PC-3 (cell line): Measurements from ENCODE around the gene ELMOD1. TPM values are rescaled to one million over a fixed set of nuclear protein-coding genes. Genes with fewer than 3 reads are reported as not detected.

Experiments
- ATAC-seq: fragments of 200-7000 bp; cut with Tn5 transposase; 2 replicates; pipeline ENCODE4 v1.9.1; 2020; ENCODE audit warnings: mild to moderate bottlenecking, moderate library complexity
- Bru-seq: library from RNA; stranded (reverse); fragments of 400-500 nt; gene quantifications from one replicate; lab custom pipeline; 2021; lab: Mats Ljungman, UMichigan
- BruChase-seq, 2 experiments: library from RNA; stranded (reverse); fragments of 400-500 nt; gene quantifications; one replicate each; lab custom pipeline; 2021; lab: Mats Ljungman, UMichigan
- BruUV-seq: library from RNA; stranded (reverse); fragments of 400-500 nt; replicated peaks from 2 replicates; lab custom pipeline; 2021; lab: Mats Ljungman, UMichigan
- CTCF ChIA-PET: fragments of 300-600 bp; sonication (Branson Sonifier 250); formaldehyde crosslinking; loops from one replicate; lab custom pipeline; 2022; ENCODE audit warnings: antibody characterized with exemption; lab: Charles Lee
- POLR2A ChIA-PET: fragments of 300-600 bp; sonication (Branson Sonifier 250); formaldehyde crosslinking; loops from one replicate; lab custom pipeline; 2022; ENCODE audit warnings: antibody characterized with exemption; ENCODE audit not compliant: unreplicated experiment; lab: Charles Lee
- DNase-seq: peaks from one replicate; pipeline ENCODE4 v3.0.0-alpha.2; 2015
- H2AFZ ChIP-seq: fragments of 300-600 bp; sonication (generic); 2 replicates; pipeline ENCODE4 v1.6.0; 2016; ENCODE audit warnings: antibody characterized with exemption, low read length
- H3F3A ChIP-seq: fragments of 300-600 bp; sonication (generic); one replicate; pipeline ENCODE4 v1.6.0; 2017; ENCODE audit warnings: antibody characterized with exemption, low read length, control low read depth, mild to moderate bottlenecking; ENCODE audit not compliant: unreplicated experiment
- H3K27ac ChIP-seq: fragments of 300-600 bp; sonication (generic); 2 replicates; pipeline ENCODE4 v1.5.1; 2016; ENCODE audit warnings: mild to moderate bottlenecking, low read length
- H3K27me3 ChIP-seq: fragments of 300-600 bp; sonication (generic); 2 replicates; pipeline ENCODE4 v1.6.1; 2016; ENCODE audit warnings: low read length, mixed read lengths
- H3K36me3 ChIP-seq: fragments of 300-600 bp; sonication (generic); 2 replicates; pipeline ENCODE4 v1.6.1; 2016; ENCODE audit warnings: low read depth, mixed run types, low read length, mixed read lengths
- H3K4me1 ChIP-seq: fragments of 300-600 bp; sonication (generic); 2 replicates; pipeline ENCODE4 v1.5.1; 2016; ENCODE audit warnings: low read length; ENCODE audit not compliant: insufficient read depth
- H3K4me2 ChIP-seq: fragments of 300-600 bp; sonication (generic); 2 replicates; pipeline ENCODE4 v1.6.0; 2016; ENCODE audit warnings: low read length
- H3K4me3 ChIP-seq: fragments of 300-600 bp; sonication (generic); 2 replicates; pipeline ENCODE4 v1.5.1; 2016; ENCODE audit warnings: mild to moderate bottlenecking, low read length, mixed read lengths
- H3K79me2 ChIP-seq: fragments of 300-600 bp; sonication (generic); 2 replicates; pipeline ENCODE4 v1.6.1; 2017; ENCODE audit warnings: low read length, mixed read lengths
- H3K9ac ChIP-seq: fragments of 300-600 bp; sonication (generic); 2 replicates; pipeline ENCODE4 v1.6.0; 2016; ENCODE audit warnings: mild to moderate bottlenecking, low read length
- H3K9me2 ChIP-seq: fragments of 300-600 bp; sonication (generic); replicated peaks from 2 replicates; pipeline ENCODE4 v1.6.1; 2016; ENCODE audit warnings: mixed run types, low read length, mixed read lengths
- H3K9me3 ChIP-seq: fragments of 300-600 bp; sonication (generic); 2 replicates; pipeline ENCODE4 v1.6.1; 2016; ENCODE audit warnings: low read length, mixed read lengths
- H4K20me1 ChIP-seq: fragments of 300-600 bp; sonication (generic); 2 replicates; pipeline ENCODE4 v1.6.1; 2016; ENCODE audit warnings: low read length, mixed read lengths
- EZH2 ChIP-seq: fragments of 300-600 bp; sonication (generic); IDR thresholded peaks from one replicate; pipeline ENCODE4 v1.6.1; 2017; ENCODE audit warnings: antibody characterized with exemption, mild to moderate bottlenecking, low read length; ENCODE audit not compliant: unreplicated experiment
- EZH2phosphoT487 ChIP-seq: fragments of 300-600 bp; sonication (generic); IDR thresholded peaks from 2 replicates; pipeline ENCODE4 v1.6.1; 2018; ENCODE audit warnings: mild to moderate bottlenecking, antibody characterized with exemption, low read length, borderline replicate concordance
- intact Hi-C: fragments of 100-400 bp; cut with micrococcal nuclease; formaldehyde crosslinking; loops from 2 replicates; pipeline ENCODE4 v1.9.0; 2023
- long read RNA-seq: library from polyadenylated mRNA; unstranded; transcript quantifications from one replicate; pipeline ENCODE4 v2.0.0, GENCODE V29; 2021; ENCODE audit not compliant: unreplicated experiment
- total RNA-seq: library from RNA; depleted of rRNA; stranded (reverse); fragments of >200 nt; gene quantifications from 2 replicates; pipeline ENCODE4 v1.2.3, GENCODE V29; 2014; rRNA removed
- TF ChIP-seq, protein P1 (sequence below): fragments of 300-600 bp; sonication (generic); conservative IDR thresholded peaks from 2 replicates; pipeline ENCODE4 v1.5.1; 2017; ENCODE audit warnings: antibody characterized with exemption, low read depth, mild to moderate bottlenecking, low read length

ELMOD1 gene
- total RNA-seq (not detected in 2 replicates), Bru-seq, nascent RNA (not detected), BruChase-seq, experiment 1, labeled RNA remaining after a 6-hour chase (percentile 3 among the genes with signal in this experiment), BruChase-seq, experiment 2, labeled RNA remaining after a 2-hour chase (percentile 3 among the genes with signal in this experiment)
- long read RNA-seq = 0 reads

DNA sequence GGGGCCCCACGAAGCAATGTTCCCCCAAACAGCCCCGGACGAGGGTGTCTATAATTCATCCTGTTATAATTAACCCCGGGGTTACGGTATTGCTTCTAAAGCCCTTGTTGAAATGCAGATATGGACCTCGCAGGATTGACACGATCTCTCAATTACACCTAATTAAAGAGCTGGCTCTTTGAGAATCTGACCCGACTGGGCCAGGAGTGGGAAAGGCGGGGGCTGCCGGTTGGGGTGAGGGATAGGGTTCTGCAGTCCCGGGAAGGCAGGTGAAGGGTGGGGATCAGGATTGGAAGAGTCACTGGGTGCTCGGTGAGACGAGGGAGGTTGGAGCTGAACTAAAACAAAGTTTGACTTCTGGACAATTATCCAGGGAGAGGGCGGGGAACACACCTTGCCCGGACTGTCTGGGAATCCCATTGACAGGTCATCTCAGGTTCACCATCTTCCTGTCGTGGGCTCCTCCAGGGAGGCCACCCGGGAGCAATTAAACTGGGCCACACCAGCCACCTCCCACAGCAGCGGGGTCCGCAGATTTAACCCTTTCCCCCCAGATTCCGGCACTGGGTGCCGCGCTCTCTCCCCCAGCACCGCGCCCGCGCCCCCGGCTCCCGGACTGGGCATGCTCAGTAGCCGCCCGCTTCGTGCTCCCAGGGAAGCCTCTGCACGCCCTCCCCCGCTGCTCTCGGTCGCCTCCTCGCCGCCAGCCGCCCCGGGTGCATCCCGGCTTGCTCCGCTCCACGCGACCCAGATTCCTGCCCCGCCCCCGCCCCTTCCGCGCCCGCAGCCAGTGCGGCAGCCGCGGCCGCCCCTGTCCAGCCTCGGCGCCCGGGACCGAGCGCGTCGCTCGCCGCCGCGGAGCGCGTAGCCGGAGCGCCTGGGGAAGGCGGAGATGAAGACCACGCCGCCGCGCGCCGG lies at the start of gene ELMOD1:
TSS of gene ELMOD1 (plus strand) at position 688 of the 918 bp plus-strand sequence. CDS start 27,043 bp downstream, outside the sequence.
- Histone ChIP-seq H3K4me2 (peak within 1 kb of the TSS; percentile 97), H3K4me1 (peaks cover 23% of the 10 kb centered on the region; the same call in 1 of the 2 replicates), H3K27ac (no peak within 1 kb of the TSS), H4K20me1 (no peaks in the 10 kb centered on the region), H2AFZ (peak within 1 kb of the TSS; percentile 88), H3K9ac (no peak within 1 kb of the TSS), H3F3A (no peaks in the 10 kb centered on the region), H3K36me3 (no peaks in the 10 kb centered on the region), H3K79me2 (no peaks in the 10 kb centered on the region), H3K27me3 (peaks cover 74% of the 10 kb centered on the region), H3K4me3 (peak within 1 kb of the TSS; percentile 74), H3K9me3 (no peaks in the 10 kb centered on the region), H3K9me2 (no peaks in the 10 kb centered on the region)
- ChIA-PET POLR2A (no interaction called here), CTCF (interaction anchor here (0.7 kb wide), 1 partner anchor 205 kb away, joined by 4 read pairs; no protein-coding TSS in a partner anchor)
- intact Hi-C loops = no loop called here
- peak; percentile 66 for ATAC-seq
- peak; percentile 45 for DNase-seq
- no TSS peak for BruUV-seq
- no peak for TF ChIP-seq EZH2
- TF ChIP-seq, protein P1, sequence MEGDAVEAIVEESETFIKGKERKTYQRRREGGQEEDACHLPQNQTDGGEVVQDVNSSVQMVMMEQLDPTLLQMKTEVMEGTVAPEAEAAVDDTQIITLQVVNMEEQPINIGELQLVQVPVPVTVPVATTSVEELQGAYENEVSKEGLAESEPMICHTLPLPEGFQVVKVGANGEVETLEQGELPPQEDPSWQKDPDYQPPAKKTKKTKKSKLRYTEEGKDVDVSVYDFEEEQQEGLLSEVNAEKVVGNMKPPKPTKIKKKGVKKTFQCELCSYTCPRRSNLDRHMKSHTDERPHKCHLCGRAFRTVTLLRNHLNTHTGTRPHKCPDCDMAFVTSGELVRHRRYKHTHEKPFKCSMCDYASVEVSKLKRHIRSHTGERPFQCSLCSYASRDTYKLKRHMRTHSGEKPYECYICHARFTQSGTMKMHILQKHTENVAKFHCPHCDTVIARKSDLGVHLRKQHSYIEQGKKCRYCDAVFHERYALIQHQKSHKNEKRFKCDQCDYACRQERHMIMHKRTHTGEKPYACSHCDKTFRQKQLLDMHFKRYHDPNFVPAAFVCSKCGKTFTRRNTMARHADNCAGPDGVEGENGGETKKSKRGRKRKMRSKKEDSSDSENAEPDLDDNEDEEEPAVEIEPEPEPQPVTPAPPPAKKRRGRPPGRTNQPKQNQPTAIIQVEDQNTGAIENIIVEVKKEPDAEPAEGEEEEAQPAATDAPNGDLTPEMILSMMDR = no peak; the same call in 1 of the 2 replicates
- TF ChIP-seq EZH2phosphoT487 = peak; percentile 82

DNA sequence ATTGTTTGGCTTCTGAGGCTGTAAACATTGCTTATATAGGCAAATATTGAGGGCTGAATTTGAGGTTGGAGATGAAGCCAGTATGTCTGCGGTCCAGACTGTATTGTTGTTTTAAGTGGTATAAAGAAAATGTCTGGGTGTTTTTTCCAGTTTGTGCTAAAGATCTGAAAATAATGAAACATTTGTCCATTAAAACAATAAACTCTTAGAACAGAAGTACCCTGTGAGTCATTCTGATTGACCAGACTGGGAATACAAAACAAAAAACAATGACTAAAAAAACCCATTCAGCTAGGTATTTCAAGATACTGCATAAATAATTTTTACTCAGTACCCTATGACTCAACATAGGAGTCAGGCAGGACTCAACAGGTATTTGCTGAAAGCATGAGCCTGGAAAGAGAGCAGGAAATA lies 45.8 kb upstream of the ELMOD1 start:
- no peak overlapping the region for H2AFZ ChIP-seq
- CTCF ChIA-PET = interaction anchor here (0.6 to 0.9 kb wide), 3 partner anchors 17 to 145 kb away, joined by 3 read pairs; no protein-coding TSS in a partner anchor

More for the DNA sequence above, 45.8 kb upstream of the ELMOD1 start:
- H3K9me3 ChIP-seq = no peaks in the 10 kb centered on the region
- H3K79me2 ChIP-seq = no peaks in the 10 kb centered on the region
- H3K4me1 ChIP-seq = peaks cover 24% of the 10 kb centered on the region
- H3K27ac ChIP-seq = peak overlapping the region; percentile 72
- H3K4me2 ChIP-seq = peak overlapping the region; percentile 66
- no peaks in the 10 kb centered on the region for H3K9me2 ChIP-seq
- peaks cover 8% of the 10 kb centered on the region; the same call in 1 of the 2 replicates for H3K36me3 ChIP-seq
- peaks cover 16% of the 10 kb centered on the region for H3F3A ChIP-seq
- H3K4me3 ChIP-seq = no peak overlapping the region
- H3K27me3 ChIP-seq = no peaks in the 10 kb centered on the region
- TF ChIP-seq EZH2 (no peak), EZH2phosphoT487 (no peak)
- TF ChIP-seq, protein P1 = no peak
- POLR2A ChIA-PET = interaction anchor here (0.6 kb wide), 1 partner anchor 63 kb away, joined by 3 read pairs; no protein-coding TSS in a partner anchor
- peak; percentile 97 for ATAC-seq
- DNase-seq = peak; percentile 98
- H4K20me1 ChIP-seq = peaks cover 5% of the 10 kb centered on the region; the same call in 1 of the 2 replicates
- peak overlapping the region; percentile 2; the same call in 1 of the 2 replicates for H3K9ac ChIP-seq
- intact Hi-C loops = loop anchor here (5.0 kb wide), 3 partner anchors 78 to 823 kb away; no protein-coding TSS in a partner anchor
- no TSS peak for BruUV-seq
